ENCODE results near the gene MAP1LC3A. TPM values are rescaled to one million over a fixed set of nuclear protein-coding genes. Genes with fewer than 3 reads are reported as not detected.

Gene MAP1LC3A
- total RNA-seq (100 to 1,000 TPM in 2 of 10 donors, 10 to 100 TPM in 8; 61.7 to 137 (median 74.6) TPM), polyA plus RNA-seq (100 to 1,000 TPM in 1 of 2 donors, 10 to 100 TPM in 1; 61.5 to 133 TPM)
- long read RNA-seq, donor 1, transcript MAP1LC3A-201 (4 exons, 1,574 nt), result major isoform, 69 of 83 reads
- long read RNA-seq, donor 1, partial matches to known transcripts, result 2 of 83 reads
- long read RNA-seq, donor 1, other reads (novel, unspliced or antisense), result 10 of 83 reads
- long read RNA-seq, donor 2, transcript MAP1LC3A-201 (4 exons, 1,574 nt), result major isoform, 75 of 94 reads
- long read RNA-seq, donor 2, partial matches to known transcripts, result 2 of 94 reads
- long read RNA-seq, donor 2, other reads (novel, unspliced or antisense), result 14 of 94 reads
- long read RNA-seq, donor 3, transcript MAP1LC3A-201 (4 exons, 1,574 nt), result major isoform, 39 of 49 reads
- long read RNA-seq, donor 3, partial matches to known transcripts, result 4 of 49 reads
- long read RNA-seq, donor 3, other reads (novel, unspliced or antisense), result 4 of 49 reads

DNA sequence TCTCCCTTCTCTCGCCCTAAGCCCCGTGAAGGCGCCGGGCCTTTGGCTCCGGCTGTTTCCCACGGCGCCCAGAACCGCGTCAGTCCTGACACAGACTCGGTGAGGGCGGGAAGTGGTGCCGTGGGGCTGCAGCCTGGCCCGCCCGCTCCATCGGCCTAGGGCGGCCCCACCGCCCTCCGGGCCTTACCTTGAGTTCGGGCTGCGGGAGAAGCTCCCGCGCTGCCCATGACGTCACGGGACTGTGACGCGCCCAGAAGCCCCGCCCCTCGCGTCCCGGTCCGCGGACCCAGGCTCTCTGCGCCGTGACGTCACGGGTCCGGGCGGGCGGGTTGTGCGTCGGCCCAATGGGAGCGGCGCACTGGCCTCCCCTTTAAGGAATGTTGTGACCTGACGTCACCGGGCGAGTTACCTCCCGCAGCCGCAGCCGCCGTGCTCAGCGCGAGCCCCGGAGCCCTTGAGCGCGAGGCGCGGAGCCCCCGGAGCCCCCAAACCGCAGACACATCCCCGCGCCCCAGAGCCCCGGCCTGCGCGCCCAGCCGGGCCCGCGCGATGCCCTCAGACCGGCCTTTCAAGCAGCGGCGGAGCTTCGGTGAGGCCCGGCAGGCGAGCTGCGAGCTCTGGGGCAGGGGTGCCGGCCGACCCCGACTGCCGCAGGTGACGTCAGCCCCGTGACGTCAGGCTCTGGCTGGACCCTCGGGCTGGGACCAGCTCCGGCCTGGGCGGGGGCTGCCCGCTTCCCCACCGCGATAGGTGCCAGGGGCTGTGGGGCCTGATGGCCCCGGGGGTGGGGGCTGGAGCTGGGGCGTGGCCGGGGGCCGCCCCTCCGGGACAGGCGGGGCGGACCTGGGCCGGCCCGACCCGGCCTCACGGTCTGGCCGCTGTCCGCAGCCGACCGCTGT is at the start of gene MAP1LC3A:
TSS of gene MAP1LC3A (plus strand) at position 399 of the 899 bp plus-strand sequence. CDS start at position 550, 151 bp downstream.
- TF ChIP-seq, protein P1, sequence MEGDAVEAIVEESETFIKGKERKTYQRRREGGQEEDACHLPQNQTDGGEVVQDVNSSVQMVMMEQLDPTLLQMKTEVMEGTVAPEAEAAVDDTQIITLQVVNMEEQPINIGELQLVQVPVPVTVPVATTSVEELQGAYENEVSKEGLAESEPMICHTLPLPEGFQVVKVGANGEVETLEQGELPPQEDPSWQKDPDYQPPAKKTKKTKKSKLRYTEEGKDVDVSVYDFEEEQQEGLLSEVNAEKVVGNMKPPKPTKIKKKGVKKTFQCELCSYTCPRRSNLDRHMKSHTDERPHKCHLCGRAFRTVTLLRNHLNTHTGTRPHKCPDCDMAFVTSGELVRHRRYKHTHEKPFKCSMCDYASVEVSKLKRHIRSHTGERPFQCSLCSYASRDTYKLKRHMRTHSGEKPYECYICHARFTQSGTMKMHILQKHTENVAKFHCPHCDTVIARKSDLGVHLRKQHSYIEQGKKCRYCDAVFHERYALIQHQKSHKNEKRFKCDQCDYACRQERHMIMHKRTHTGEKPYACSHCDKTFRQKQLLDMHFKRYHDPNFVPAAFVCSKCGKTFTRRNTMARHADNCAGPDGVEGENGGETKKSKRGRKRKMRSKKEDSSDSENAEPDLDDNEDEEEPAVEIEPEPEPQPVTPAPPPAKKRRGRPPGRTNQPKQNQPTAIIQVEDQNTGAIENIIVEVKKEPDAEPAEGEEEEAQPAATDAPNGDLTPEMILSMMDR (IDR thresholded peaks at IDR 0.05), result no peak
- Histone ChIP-seq H3K36me3 (peaks cover 0 to 13% (median 0%) of the 10 kb centered on the region in 9 donors), H3K9me3 (no peaks in the 10 kb centered on the region), H3K4me1 (peaks cover 0 to 32% (median 15%) of the 10 kb centered on the region in 9 donors), H3K27ac (peak within 1 kb of the TSS; percentile 71 to 98 (median 94)), H3K4me3 (peak within 1 kb of the TSS; percentile 63 to 93 (median 74)), H3K27me3 (no peaks in the 10 kb centered on the region)
- DNase-seq (peak; percentile 95 to 97), ATAC-seq (peak; percentile 91 to 97 (median 96))
- WGBS, 2 donors, result 3 to 4% methylated on average over 91 to 103 of the region's 103 CpGs
- intact Hi-C loops (cut with DNase I), result loop anchor here in 1 of 10 donors (5.0 kb wide), 1 partner anchor 149 kb away; no protein-coding TSS in a partner anchor

DNA sequence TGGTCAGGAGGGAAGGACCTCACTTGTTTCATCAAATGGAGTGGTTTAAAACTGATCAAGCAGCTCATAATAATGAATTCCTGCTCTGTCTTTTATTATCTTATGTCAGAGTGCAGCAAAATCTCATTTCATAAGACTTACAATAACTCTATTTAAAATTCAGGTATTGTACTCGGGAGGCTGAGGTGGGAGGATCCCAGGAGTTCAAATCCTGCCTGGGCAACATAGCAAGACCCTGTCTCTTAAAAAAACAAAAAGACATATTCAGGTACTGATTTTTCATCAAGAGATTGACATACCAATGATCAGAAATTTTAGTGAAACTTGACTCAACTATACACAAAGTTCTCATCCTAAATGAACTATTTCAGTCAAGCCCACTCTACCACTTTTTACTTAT is 47.9 kb upstream of the MAP1LC3A start:
- intact Hi-C loops (cut with DNase I), result loop anchor here in 3 of 10 donors (5.0 to 10.0 kb wide), 3 partner anchors 33 to 857 kb away; no protein-coding TSS in a partner anchor
- ATAC-seq, result no peak
- Histone ChIP-seq H3K27ac (no peak overlapping the region), H3K36me3 (peaks cover 0 to 78% (median 15%) of the 10 kb centered on the region in 9 donors), H3K27me3 (no peaks in the 10 kb centered on the region), H3K9me3 (no peaks in the 10 kb centered on the region), H3K4me3 (no peak overlapping the region), H3K4me1 (peaks cover 0 to 25% (median 8%) of the 10 kb centered on the region in 9 donors)
- TF ChIP-seq, protein P1 (IDR thresholded peaks at IDR 0.05), result no peak
- DNase-seq, result no peak
- 87 to 88% methylated on average over 1 of the region's 1 CpG for WGBS, 2 donors

DNA sequence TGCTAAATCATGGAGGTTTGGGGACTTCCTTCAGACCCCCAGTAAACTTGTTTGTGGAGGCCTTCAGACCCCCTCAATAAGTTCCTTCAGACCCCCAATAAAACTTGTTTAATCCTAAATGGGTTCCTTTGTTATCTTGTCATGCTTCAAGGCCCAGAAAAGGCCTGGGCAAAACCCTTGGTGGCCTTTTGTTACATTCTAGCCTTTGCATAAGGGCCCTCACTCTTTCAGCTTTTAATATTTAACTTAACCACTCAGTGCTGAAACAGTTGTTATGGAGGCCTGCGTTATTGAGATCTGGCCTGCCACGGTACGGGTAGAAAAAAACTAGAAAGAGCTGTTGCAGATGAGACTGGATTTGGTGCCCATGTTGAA is 46.6 kb upstream of the MAP1LC3A start:
- Histone ChIP-seq H3K27me3 (no peaks in the 10 kb centered on the region), H3K27ac (no peak overlapping the region), H3K4me3 (no peak overlapping the region), H3K36me3 (peaks cover 0 to 65% (median 11%) of the 10 kb centered on the region in 9 donors), H3K9me3 (no peaks in the 10 kb centered on the region), H3K4me1 (peaks cover 0 to 31% (median 11%) of the 10 kb centered on the region in 9 donors)
- ATAC-seq (no peak), DNase-seq (no peak)
- whole genome bisulfite sequencing, 2 donors, result 91 to 93% methylated on average over 3 of the region's 3 CpGs
- intact Hi-C loops (cut with DNase I), result loop anchor here in 3 of 10 donors (5.0 to 10.0 kb wide), 3 partner anchors 35 to 855 kb away; no protein-coding TSS in a partner anchor
- TF ChIP-seq, protein P1 (IDR thresholded peaks at IDR 0.05), result no peak
